HUES48 (cell line): ENCODE data around the gene GALNTL6.

Experiments used
- H3K27ac ChIP-seq: one replicate; pipeline ENCODE4 v1.7.0; 2013; ENCODE audit warnings: low read depth, low read length, inconsistent platforms
- H3K27me3 ChIP-seq: 2 replicates; pipeline ENCODE4 v1.6.1; 2013; ENCODE audit warnings: mild to moderate bottlenecking, low read length; ENCODE audit not compliant: control insufficient read depth, insufficient read depth
- H3K36me3 ChIP-seq: 2 replicates; pipeline ENCODE4 v1.6.1; 2013; ENCODE audit warnings: low read length; ENCODE audit not compliant: control insufficient read depth, insufficient read depth
- H3K4me1 ChIP-seq: 2 replicates; pipeline ENCODE4 v1.6.1; 2013; ENCODE audit warnings: mild to moderate bottlenecking, low read length; ENCODE audit not compliant: control insufficient read depth, insufficient read depth
- H3K4me3 ChIP-seq: 2 replicates; pipeline ENCODE4 v1.5.1; 2013; ENCODE audit warnings: mild to moderate bottlenecking, low read depth, low read length
- H3K9ac ChIP-seq: 2 replicates; pipeline ENCODE4 v1.6.1; 2013; ENCODE audit warnings: mild to moderate bottlenecking, low read depth, low read length, moderate library complexity
- H3K9me3 ChIP-seq: 2 replicates; pipeline ENCODE4 v1.6.1; 2013; ENCODE audit warnings: low read length; ENCODE audit not compliant: control insufficient read depth, insufficient read depth

The GALNTL6 gene

GRCh38 chr4:172578712-172579111 lies 765.5 kb downstream of the GALNTL6 start:
- no peaks in the 10 kb centered on the region for H3K9me3 ChIP-seq
- no peaks in the 10 kb centered on the region for H3K27me3 ChIP-seq
- H3K36me3 ChIP-seq: no peaks in the 10 kb centered on the region
- no peaks in the 10 kb centered on the region for H3K4me1 ChIP-seq
- no peak overlapping the region for H3K9ac ChIP-seq
- no peak overlapping the region for H3K4me3 ChIP-seq
- no peak overlapping the region for H3K27ac ChIP-seq

GRCh38 chr4:172584816-172585215 lies 771.6 kb downstream of the GALNTL6 start:
- no peaks in the 10 kb centered on the region for H3K36me3 ChIP-seq
- no peaks in the 10 kb centered on the region for H3K9me3 ChIP-seq
- no peak overlapping the region for H3K4me3 ChIP-seq
- H3K27me3 ChIP-seq: no peaks in the 10 kb centered on the region
- H3K4me1 ChIP-seq: no peaks in the 10 kb centered on the region
- no peak overlapping the region for H3K27ac ChIP-seq
- H3K9ac ChIP-seq: no peak overlapping the region

- no peaks in the 10 kb centered on the region for H3K27me3 ChIP-seq
- no peak overlapping the region for H3K4me3 ChIP-seq
- H3K9ac ChIP-seq: no peak overlapping the region
- H3K27ac ChIP-seq: no peak overlapping the region
- H3K4me1 ChIP-seq: peaks cover 4% of the 10 kb centered on the region
- no peaks in the 10 kb centered on the region for H3K9me3 ChIP-seq
- no peaks in the 10 kb centered on the region for H3K36me3 ChIP-seq
These were observed 783.0 kb downstream of the GALNTL6 start for GRCh38 chr4:172596206-172596605.

GRCh38 chr4:172599554-172599953 lies 786.4 kb downstream of the GALNTL6 start:
- Histone ChIP-seq H3K27me3 (no peaks in the 10 kb centered on the region), H3K9me3 (no peaks in the 10 kb centered on the region), H3K27ac (no peak overlapping the region), H3K4me1 (peaks cover 6% of the 10 kb centered on the region), H3K9ac (no peak overlapping the region), H3K36me3 (no peaks in the 10 kb centered on the region), H3K4me3 (no peak overlapping the region)

- Histone ChIP-seq H3K27me3 (no peaks in the 10 kb centered on the region), H3K9me3 (no peaks in the 10 kb centered on the region), H3K27ac (no peak overlapping the region), H3K9ac (no peak overlapping the region), H3K4me1 (peaks cover 6% of the 10 kb centered on the region), H3K4me3 (no peak overlapping the region), H3K36me3 (no peaks in the 10 kb centered on the region)
These were observed 788.0 kb downstream of the GALNTL6 start for GRCh38 chr4:172601195-172601594.

GRCh38 chr4:172619218-172619617 lies 806.0 kb downstream of the GALNTL6 start:
- H3K4me3 ChIP-seq: no peak overlapping the region
- H3K9me3 ChIP-seq: no peaks in the 10 kb centered on the region
- no peak overlapping the region for H3K9ac ChIP-seq
- H3K27me3 ChIP-seq: no peaks in the 10 kb centered on the region
- no peak overlapping the region for H3K27ac ChIP-seq
- H3K36me3 ChIP-seq: no peaks in the 10 kb centered on the region
- no peaks in the 10 kb centered on the region for H3K4me1 ChIP-seq

GRCh38 chr4:172619798-172620197 lies 806.6 kb downstream of the GALNTL6 start:
- Histone ChIP-seq H3K27me3 (no peaks in the 10 kb centered on the region), H3K27ac (no peak overlapping the region), H3K36me3 (no peaks in the 10 kb centered on the region), H3K4me1 (no peaks in the 10 kb centered on the region), H3K4me3 (no peak overlapping the region), H3K9ac (no peak overlapping the region), H3K9me3 (no peaks in the 10 kb centered on the region)

GRCh38 chr4:172628263-172628662 lies 815.1 kb downstream of the GALNTL6 start:
- H3K27me3 ChIP-seq: no peaks in the 10 kb centered on the region
- no peak overlapping the region for H3K9ac ChIP-seq
- H3K4me3 ChIP-seq: no peak overlapping the region
- no peaks in the 10 kb centered on the region for H3K36me3 ChIP-seq
- no peak overlapping the region for H3K27ac ChIP-seq
- H3K9me3 ChIP-seq: no peaks in the 10 kb centered on the region
- H3K4me1 ChIP-seq: peaks cover 8% of the 10 kb centered on the region

- H3K4me1 ChIP-seq: peaks cover 8% of the 10 kb centered on the region
- H3K27ac ChIP-seq: no peak overlapping the region
- no peaks in the 10 kb centered on the region for H3K27me3 ChIP-seq
- H3K4me3 ChIP-seq: no peak overlapping the region
- no peaks in the 10 kb centered on the region for H3K9me3 ChIP-seq
- no peak overlapping the region for H3K9ac ChIP-seq
- H3K36me3 ChIP-seq: no peaks in the 10 kb centered on the region
These were observed 817.1 kb downstream of the GALNTL6 start for GRCh38 chr4:172630280-172630679.

GRCh38 chr4:172631832-172632231 lies 818.6 kb downstream of the GALNTL6 start:
- Histone ChIP-seq H3K4me1 (peaks cover 8% of the 10 kb centered on the region), H3K27ac (no peak overlapping the region), H3K4me3 (no peak overlapping the region), H3K9ac (no peak overlapping the region), H3K9me3 (no peaks in the 10 kb centered on the region), H3K36me3 (no peaks in the 10 kb centered on the region), H3K27me3 (no peaks in the 10 kb centered on the region)

GRCh38 chr4:172648471-172648870 lies 835.3 kb downstream of the GALNTL6 start:
- Histone ChIP-seq H3K27ac (no peak overlapping the region), H3K27me3 (no peaks in the 10 kb centered on the region), H3K9me3 (no peaks in the 10 kb centered on the region), H3K36me3 (no peaks in the 10 kb centered on the region), H3K4me1 (peaks cover 18% of the 10 kb centered on the region; the same call in 1 of the 2 replicates), H3K9ac (no peak overlapping the region), H3K4me3 (no peak overlapping the region)

GRCh38 chr4:172649143-172649542 lies 835.9 kb downstream of the GALNTL6 start:
- peaks cover 18% of the 10 kb centered on the region; the same call in 1 of the 2 replicates for H3K4me1 ChIP-seq
- no peaks in the 10 kb centered on the region for H3K36me3 ChIP-seq
- no peaks in the 10 kb centered on the region for H3K27me3 ChIP-seq
- H3K9ac ChIP-seq: no peak overlapping the region
- no peak overlapping the region for H3K27ac ChIP-seq
- H3K9me3 ChIP-seq: no peaks in the 10 kb centered on the region
- H3K4me3 ChIP-seq: no peak overlapping the region
